Right ventricle myocardium superior (tissue), 1 donor: ENCODE results near the gene MXRA8. TPM values are rescaled to one million over a fixed set of nuclear protein-coding genes. Genes with fewer than 3 reads are reported as not detected.
"Not testable (repeated sequence)": the region's sequence is repeated elsewhere in the genome, so short reads cannot be mapped to it uniquely, and the experiment has no call there.

Experiments used
- ATAC-seq: fragments of 200-7000 bp; cut with Tn5 transposase; one replicate; pipeline ENCODE4 v1.9.1; 2020; ENCODE audit warnings: mild to moderate bottlenecking; ENCODE audit not compliant: poor library complexity
- DNase-seq: peaks from one replicate; pipeline ENCODE4 v3.0.0-alpha.2; 2020
- intact Hi-C: fragments of 100-400 bp; cut with DNase I; formaldehyde crosslinking; loops from one replicate; pipeline ENCODE4 v1.11.2; 2022
- long read RNA-seq: library from polyadenylated mRNA; unstranded; transcript quantifications from one replicate; pipeline ENCODE4 v2.0.0, GENCODE V29; 2021
- total RNA-seq: library from RNA; stranded (reverse); fragmentation: NEBNext Ultra II Directional; extraction: Animal tissue kit (Norgen Biotek cat#: 25700); gene quantifications from one replicate; pipeline ENCODE4 v1.2.1, GENCODE V29; 2021
- donor health status: DM: no; HTN: yes; CAD: no; lungs with severe emphysema.

Gene MXRA8, protein sequence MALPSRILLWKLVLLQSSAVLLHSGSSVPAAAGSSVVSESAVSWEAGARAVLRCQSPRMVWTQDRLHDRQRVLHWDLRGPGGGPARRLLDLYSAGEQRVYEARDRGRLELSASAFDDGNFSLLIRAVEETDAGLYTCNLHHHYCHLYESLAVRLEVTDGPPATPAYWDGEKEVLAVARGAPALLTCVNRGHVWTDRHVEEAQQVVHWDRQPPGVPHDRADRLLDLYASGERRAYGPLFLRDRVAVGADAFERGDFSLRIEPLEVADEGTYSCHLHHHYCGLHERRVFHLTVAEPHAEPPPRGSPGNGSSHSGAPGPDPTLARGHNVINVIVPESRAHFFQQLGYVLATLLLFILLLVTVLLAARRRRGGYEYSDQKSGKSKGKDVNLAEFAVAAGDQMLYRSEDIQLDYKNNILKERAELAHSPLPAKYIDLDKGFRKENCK
- total RNA-seq, result 21.7 TPM
- long read RNA-seq, partial matches to known transcripts, result 7 of 16 reads
- long read RNA-seq, other reads (novel, unspliced or antisense), result 8 of 16 reads

DNA sequence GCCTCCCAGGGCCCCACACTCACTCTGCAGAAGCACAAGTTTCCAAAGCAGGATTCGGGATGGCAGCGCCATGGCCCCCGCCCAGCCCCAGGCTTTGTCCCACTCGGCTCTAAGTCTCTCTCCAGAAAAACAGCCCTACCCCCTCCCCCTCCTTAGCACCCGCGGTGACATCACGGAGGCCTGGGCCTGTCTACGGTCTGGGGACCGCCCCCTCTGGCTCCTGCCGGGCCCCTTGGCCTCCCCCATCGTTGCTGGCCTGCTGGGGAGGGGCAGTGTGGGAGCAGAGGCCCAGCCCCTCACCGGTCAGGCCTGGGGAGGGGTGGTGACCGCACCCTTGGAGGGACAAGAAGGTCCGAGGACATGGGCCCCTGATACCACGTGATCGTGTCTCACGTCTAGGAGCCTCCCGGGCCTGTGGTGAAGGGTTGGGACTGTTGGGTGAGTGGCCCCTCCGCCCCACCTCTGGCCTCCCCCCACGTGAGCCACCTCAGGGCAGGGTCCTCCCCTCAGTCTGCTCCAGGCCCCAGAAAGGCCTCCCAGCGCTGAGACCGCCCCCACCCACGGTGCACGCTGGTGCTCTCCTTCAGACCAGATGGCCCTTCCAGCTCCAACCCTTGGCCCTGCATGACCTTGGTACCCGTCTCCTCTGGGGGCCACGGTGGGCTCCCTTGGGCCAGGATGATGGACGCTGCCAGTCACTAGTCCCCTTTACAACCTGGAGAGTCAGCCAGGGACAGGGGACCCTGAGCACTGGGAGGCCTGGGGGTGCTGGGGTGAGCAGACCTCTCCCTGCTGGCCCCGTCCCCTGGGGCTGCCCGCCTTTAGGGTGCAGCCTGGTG lies at the start of gene MXRA8:
Gene MXRA8, minus strand, starts transcription at position 123 of the 839 bp plus-strand sequence. Its CDS starts 51 bp downstream, at position 72.
- DNase-seq (peak; percentile 88), ATAC-seq (peak; percentile 61)
- intact Hi-C loops, result no loop called here

DNA sequence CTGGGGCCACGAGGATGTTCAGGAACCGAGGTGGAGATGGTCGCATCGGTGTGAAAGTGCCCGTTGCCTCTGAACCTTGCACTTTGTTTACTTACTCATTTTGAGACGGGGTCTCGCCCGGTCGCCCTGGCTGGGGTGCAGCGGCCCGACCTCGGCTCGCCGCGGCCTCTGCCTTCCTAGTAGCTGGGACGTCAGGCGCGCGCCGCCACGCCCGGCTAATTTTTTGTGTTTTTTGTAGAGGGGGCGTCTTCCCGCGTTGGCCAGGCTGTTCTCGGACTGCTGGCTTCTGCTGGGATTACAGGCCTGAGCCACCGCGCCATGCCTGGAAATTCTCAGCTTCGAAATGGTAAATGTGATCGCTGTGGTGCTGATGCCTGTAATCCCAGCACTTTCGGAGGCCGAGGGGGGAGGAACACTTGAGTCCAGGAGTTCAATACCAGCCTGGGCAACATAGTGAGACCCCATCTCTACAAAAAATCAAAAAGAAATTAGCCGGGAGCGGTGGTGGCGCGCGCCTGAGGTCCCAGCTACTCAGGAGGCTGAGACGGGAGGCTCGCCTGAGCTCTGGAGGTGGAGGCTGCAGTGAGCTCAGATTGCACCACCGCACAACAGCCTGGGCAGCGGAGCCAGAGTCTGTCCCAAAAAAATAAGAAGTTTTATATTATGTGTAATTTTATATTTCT lies 49.4 kb upstream of the MXRA8 start:
- DNase-seq, result no peak
- ATAC-seq, result no peak
- intact Hi-C loops, result no loop called here

DNA sequence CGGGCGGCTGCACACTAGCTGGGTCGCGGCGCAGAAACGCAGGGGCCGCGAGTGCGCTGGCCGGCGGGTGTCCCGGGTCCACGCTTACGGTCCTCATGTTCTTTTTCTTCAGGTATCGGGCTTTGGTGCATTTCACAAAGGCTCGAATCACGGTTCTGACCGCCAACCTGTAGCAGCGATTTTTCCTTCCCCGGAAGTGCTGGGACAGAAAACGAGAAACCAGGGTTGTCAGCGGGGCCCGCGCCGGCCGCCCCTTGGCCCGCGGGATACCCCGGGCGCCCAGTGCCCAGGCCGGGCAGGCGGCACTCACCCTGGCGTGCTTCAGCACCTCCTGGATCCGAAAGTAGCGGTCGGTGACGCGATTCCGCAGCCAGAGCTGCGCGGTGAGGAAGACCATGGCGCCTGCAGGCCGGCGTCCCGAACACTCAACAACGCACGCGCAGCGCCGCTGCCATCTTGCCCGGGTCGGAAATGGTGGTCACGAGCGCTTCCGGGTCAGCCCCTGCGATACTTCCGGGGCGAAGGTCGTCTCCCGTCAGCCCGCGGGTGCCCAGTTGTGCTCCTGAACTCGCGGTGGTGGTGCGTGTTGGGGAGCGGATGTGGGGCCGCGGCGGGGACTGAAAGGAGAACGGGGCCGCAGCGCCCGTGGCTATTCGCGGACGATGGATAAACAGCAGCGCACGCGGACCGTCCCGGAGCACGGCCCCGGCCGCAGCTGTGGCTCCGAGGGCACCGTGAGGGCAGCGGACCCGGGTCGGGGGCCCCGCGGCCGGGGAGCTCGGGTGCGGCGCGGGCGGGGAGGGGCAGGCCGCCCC lies 48.7 kb upstream of the MXRA8 start, which contains the start of gene MRPL20:
Gene MRPL20, minus strand, starts transcription at position 473 of the 815 bp plus-strand sequence. Its CDS starts 76 bp downstream, at position 397.
- DNase-seq (peak; percentile 98), ATAC-seq (peak; percentile 98)
- intact Hi-C loops, result no loop called here

- intact Hi-C loops, result no loop called here
- ATAC-seq (peak; percentile 2), DNase-seq (peak; percentile 28)
Observed at GRCh38 chr1:1406101-1406820, 47.9 kb upstream of the MXRA8 start.

- ATAC-seq, result no peak
- DNase-seq, result no peak
- intact Hi-C loops, result no loop called here
Observed at GRCh38 chr1:1403653-1404052, 45.3 kb upstream of the MXRA8 start.

- ATAC-seq, DNase-seq, intact Hi-C loops: not testable (repeated sequence)
Observed at GRCh38 chr1:1402901-1403392, 44.6 kb upstream of the MXRA8 start.

DNA sequence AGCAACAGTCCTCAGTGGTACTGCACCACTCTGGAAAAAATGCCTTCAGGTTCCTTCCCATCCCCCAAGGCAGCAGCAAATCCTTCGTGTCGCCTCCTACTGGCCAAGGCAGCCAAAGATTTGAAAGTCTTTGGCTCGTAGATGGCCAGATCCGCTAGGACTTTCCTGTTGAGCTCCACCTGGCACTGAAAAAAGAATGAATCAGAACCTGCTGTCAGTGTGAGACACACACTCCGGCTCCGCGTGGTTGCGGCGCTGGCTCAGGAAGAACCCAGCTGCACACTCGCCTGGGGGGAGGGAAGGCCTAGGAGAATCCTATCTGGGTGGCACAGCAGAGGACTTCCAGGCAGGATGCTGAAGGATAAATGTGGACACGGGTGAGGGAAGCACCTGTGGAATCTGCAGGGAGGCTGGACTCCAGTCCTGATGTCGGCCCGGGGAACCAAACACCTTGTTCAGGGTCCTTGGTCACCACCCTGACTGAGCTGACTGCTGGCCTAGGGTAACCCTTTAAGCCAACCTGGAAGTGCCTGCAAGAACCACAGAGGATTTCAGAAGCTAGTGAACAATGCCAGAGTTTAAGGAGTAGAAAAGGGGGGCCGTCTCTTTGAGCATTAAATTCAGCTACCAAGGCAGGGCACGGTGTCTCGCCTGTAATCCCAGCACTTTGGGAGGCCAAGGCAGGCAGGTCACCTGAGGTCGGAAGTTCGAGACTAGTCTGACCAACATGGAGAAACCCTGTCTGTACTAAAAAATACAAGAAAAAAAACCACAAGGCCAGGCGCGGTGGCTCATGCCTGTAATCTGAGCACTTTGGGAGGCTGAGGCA lies 43.9 kb upstream of the MXRA8 start:
- intact Hi-C loops, result no loop called here
- DNase-seq (no peak), ATAC-seq (no peak)

DNA sequence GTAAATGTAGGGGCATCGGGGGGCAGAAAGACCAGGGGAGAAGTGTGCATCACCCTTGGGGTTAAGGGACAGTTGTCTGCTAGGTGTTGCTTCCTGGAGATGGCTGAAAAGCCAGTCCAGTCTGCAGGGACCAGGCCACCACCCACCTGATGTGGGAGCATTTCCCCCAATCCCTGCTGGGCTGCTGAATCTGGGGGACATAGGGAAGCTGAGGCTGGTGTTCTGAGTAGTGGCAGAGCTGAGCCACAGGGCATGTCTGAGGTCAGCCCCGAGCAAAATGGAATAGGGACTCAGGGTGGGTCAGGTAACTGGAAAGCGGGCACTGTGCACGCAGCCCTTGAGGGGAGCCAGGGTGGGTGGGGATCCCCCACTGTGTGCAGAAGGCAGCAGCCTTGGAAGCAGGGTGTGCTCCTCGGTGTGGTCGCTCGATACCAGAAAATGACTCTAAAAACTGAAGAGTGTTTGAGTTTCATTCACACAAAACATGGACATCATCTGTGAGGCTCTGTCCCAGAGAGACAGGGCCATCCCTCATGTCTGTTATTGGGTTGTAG lies 43.2 kb upstream of the MXRA8 start:
- DNase-seq (no peak), ATAC-seq (no peak)
- intact Hi-C loops, result no loop called here

DNA sequence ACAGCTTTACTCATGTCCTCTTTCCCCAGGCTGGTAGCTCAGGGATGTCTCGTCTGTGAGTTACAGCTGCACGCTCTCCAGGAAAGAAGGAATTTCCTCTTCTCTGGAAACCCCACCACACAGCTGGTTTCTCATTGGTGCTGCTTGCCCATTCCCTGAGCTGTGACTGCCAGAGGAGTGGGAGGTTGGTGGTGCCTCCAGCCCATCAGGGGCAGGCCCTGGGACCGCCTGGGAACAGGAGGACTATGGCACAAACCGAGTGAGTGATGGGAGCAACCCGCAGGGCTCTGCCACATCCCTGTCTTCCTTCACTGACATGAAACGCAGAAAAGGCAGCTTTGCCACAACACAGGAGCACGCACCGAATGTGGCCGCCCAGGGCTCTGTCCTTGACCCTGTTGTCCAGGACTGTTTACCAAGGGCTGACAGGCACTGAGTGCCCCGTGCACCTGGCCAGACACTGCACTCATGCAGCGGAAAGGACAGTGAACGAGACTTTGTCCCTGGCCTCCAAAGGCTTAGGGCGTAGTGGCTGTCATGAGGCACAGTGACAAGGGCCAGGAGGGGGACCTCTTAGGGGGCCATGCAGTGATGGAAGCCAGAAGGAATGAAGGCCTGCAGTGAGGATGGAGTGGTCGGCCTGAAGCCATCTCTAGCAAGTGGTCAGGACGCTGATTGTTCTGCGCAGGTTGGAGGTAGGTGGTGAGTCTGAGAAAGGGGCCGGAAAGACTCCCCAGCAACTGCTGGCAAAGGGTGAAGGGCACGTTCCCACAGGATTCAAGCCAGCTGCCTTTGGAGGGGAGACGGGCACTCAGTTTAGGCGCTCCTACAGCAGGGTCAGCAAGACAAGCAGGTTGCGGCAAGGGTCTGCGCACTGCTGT lies 42.5 kb upstream of the MXRA8 start:
- DNase-seq (no peak), ATAC-seq (no peak)
- intact Hi-C loops, result no loop called here

GRCh38 chr1:1399872-1400575 lies 41.7 kb upstream of the MXRA8 start:
- intact Hi-C loops, result no loop called here
- ATAC-seq, result peak; percentile 1
- DNase-seq, result no peak

DNA sequence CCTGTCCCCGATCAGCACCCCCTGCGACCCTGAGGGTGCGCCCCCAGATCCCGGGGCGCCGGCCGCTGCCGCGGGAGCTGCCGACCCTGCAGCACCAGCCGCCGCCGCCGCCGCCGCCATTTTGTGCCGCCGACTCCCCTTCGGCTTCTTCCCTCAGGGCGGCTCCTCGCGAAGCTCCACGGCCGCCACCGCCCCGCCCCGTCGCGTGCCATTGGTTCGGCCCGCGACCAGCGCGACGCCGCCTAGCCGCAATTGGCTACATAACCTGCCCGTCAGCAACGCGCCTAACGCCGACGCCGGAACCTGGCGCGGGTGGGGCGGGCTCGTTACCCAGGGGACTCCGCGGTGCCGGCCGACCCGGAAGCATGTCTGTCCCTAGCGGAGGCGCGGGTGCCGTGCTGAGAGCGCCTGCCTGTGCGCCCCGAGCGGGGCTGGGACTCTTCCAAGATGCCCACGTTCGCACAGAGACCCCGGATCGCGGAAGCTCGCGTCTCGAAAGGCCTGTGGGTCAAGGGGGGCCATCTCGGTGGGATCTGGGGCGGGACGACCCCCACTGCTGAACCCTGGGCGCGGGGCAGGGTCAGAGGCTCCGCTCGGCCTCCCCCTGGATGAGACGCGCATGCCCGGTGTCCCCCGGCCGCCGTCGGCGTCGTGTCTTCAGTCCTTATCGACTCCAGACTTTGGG lies 41.0 kb upstream of the MXRA8 start, which contains the start of gene CCNL2:
Gene CCNL2, minus strand, starts transcription at position 149 of the 685 bp plus-strand sequence. Its CDS starts 29 bp downstream, at position 120.
- intact Hi-C loops, result no loop called here
- ATAC-seq (peak; percentile 97), DNase-seq (peak; percentile 99)

GRCh38 chr1:1398677-1399186 lies 40.4 kb upstream of the MXRA8 start:
- peak; percentile 0 for ATAC-seq
- DNase-seq, result no peak
- intact Hi-C loops, result no loop called here

DNA sequence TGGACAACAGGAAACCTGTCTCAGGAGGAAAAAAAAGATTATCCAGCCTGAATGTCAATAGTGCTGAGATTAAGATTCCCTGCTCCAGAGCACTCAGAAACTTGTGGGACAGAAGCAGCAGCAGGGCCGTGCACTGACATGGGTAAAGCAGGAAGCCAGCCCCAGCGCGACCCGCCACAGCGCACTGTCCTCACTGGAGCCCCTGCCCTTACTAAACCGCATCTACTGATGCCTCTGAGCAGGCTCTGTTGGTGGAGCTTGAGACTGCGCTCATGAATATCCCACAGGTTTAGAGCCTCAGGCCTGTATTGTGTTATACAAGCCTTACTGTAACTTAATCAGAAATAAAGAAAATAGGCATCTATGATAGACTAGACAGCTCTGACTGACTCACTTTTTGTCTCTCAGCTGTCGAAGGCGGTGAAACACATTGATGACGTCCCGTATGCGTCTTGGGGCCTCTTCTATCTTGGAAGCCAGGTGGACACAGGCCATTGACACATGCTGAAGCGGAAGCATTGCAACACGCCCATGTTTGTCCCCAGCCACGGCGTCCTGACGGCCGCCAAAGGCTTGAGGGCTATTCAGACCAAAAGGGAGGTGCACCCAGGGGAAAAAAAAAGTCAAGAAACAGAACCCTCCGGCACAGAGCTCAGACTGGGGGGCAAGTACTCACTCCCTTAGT lies 39.6 kb upstream of the MXRA8 start:
- intact Hi-C loops, result no loop called here
- no peak for DNase-seq
- no peak for ATAC-seq
